NCI-H446 treated with DMSO at 0.1 percent for 48 hours (cell line): ENCODE measurements around the gene C12orf75.
A peak's percentile ranks its signal among the peaks of the same experiment; 100 is the strongest.
"Not testable (repeated sequence)": the region's sequence is repeated elsewhere in the genome, so short reads cannot be mapped to it uniquely, and the experiment has no call there.

ENCODE experiments used
- DNase-seq: peaks from one replicate; lab custom pipeline; 2025; lab: John Stamatoyannopoulos, UW

C12orf75 gene

DNA sequence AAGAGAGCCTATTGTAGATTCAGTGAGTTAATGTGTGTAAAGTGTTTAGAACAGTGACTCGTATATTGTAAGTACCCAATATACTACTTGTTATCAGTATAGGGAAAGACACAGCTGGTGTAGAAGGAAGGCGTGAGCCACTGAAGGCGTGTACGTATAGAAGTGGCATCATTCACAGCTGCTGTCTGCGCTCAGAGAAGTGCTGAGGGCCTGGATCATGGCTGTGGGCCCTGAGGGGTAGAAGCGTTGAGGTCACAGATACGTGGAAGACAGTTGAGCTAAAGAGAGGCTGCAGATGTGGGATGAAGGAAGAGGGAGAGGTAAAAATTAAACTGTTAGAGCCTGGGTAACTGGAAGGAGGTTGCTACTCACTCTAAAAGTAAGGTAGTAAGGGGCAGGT is 5.9 kb downstream of the C12orf75 start:
- no peak for DNase-seq

DNA sequence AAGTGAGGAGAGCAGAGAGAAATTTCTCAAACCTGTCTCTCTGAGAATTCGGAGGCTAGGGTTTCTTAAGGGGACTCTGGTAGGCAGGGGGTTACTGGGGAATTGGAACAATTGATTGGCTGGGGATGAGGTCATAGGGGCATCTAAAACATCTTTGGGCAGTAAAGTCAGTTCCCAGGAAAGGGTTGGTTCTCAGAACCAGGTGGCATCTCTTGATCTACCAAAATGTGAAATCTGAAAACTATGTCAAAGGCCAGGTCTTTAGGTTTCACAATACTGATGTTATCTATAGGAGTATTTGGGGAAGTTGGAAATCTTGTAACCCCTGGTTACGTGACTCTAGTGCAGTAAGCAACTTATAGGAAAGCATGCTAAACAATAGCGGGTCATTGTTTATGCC is 6.9 kb downstream of the C12orf75 start:
- no peak for DNase-seq

DNA sequence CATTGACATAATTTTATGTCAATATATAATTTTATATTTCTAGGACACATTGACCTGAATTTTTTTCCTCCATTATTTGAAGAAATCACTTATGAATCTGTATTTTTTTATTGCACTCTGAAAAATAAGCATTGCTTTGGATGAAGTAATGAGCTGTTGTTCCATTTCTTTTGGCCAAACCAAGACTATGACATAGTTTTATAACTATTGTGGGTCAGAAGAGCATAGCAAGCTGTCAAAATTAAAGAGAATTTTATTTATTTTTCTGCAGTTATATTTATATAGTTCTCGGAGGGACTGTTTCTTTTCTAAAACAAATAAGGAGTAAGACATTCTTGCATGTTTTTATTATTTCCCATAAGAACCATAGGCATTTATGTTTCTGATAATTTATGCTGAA is 8.5 kb downstream of the C12orf75 start:
- DNase-seq, result no peak

DNA sequence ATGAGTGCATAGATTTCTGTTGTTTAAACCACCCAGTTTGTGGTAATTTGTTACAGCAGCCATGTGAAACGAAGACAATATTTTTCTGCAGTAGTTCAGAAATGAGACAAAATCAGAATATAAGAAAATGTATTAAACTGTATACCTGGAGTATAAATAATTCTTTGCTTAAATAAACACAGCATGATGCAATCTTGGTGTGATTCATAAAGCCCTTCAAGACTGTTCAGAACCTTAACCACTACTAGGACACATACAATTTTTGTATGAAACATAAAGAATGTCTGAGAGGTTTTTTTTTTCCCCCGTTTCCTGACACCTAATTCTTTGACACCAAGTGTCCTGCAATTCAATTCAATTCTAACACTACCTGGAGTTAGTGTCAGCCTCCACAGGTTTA is 10.5 kb downstream of the C12orf75 start:
- no peak for DNase-seq

DNA sequence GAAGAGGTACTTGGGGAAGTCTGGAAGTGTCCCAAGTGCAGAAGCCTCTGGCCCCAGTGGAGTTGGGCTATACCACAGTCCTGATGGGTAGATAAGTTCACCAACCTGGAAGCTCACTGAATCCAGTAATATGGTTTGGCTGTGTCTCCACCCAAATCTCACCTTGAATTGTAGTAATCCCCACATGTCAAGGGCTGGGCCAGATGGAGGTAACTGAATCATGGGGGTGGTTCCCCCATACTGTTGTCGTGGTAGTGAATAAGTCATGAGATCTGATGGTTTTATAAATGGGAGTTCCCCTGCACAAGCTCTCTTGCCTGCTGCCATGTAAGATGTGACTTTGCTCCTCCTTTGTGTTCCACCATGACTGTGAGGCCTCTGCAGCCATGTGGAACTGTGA is 11.1 kb downstream of the C12orf75 start:
- not testable (repeated sequence) for DNase-seq

DNA sequence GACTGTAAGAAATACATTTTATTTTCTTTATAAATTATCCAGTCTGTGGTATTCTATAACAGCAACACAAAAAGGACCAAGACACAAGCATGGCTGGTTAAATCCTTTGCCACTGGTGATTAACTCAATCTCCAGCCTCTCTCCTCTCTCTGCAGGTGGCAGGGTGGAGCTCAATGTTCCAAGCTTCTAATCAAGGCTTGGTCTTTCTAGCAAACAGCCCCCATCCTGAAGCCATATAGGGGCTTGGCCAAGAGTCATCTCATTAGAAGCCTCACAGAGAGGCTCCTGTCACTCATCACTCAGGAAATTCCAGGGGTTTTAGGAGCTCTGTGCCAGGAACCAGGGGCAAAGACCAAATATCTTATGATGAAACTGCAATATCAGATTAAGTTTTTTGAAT is 12.0 kb downstream of the C12orf75 start:
- DNase-seq, result no peak

DNA sequence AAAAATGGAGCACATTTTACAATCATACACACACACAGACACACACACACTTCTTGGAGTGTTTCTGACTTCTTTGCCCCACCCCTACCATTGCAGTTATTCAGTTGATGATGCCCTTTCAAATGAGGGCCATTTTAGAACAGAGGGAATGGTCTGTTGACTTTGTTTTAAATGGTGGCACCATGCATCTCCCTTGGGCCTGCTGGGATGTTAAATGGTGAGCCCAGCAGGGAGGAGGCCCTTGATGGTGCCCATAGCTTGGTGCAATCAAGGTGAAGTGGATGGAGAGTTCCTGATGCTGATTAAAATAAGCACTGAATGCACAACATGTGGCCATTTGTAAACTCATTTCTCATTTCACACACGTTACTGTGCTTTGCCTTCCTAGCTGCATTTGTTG is 13.3 kb downstream of the C12orf75 start:
- DNase-seq, result no peak

DNA sequence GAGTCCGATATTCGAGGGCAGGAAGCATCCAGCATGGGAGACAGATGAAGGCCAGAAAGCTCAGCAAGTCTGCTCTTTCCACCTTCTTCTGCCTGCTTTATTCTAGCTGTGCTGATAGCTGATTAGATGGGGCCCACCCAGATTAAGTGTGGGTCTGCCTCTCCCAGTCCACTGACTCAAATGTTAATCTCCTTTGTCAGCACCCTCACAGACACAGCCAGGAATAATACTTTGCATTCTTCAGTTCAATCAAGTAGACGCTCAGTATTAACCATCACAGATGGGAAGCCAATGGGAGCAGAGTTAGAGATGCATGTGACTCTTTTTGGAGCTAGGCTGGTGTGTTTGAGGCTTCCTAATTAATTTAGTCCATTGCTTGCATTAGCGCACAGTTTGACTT is 17.0 kb downstream of the C12orf75 start:
- no peak for DNase-seq

DNA sequence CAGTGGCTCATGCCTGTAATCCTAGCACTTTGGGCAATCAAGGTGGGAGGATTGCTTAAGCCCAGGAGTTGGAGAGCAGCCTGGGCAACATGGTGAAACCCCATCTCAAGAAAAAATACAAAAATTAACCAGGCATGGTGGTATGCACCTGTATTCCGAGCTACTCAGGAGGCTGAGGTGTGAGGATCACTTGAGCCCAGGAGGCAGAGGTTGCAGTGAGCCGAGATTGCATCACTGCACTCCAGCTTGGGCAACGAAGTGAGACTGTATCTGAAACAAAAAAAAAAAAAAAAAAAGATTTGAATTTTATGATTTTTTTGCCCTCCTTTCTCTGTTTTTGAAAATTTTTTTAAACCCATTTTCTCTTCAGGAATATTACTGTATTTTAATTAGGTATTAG is 17.7 kb downstream of the C12orf75 start:
- no peak for DNase-seq

DNA sequence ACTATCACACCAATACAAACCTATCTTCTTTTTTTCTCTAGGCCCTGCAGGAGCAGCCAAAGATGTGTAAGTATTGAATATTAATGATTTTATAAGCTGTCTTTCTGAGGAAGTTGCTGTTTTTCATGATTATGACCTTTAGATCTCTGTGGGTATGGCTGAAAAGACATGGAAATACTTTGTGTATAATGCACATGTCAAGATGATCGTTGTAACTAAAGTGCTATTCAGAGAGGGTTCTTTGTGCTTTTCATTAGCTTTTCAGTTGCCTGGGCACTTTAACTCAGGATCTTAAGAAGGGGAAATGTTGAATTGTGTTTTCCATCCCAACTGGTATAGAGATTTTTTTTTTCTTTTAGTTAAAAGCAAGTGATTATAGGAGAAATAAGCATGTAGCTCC is 18.1 kb downstream of the C12orf75 start:
- DNase-seq, result no peak

DNA sequence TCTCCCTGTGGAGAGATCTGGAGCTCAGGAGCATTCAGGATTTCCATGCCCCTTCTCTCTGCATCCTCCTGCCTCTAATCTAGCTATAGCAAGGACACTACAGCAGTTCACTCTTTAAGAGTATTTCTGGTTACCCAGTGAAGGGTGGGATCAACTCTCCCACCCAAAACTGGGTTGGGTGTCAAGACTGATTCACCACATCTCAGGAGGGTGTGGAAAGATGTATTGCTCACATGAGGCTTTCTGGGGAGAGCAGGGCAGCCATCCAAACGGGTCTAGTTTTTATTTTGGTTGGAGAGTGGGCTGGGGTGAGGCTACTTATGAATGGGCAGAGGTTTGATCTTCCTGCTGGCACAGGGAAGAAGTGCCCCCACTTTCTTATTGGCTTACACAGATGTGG is 18.6 kb downstream of the C12orf75 start:
- DNase-seq, result no peak

DNA sequence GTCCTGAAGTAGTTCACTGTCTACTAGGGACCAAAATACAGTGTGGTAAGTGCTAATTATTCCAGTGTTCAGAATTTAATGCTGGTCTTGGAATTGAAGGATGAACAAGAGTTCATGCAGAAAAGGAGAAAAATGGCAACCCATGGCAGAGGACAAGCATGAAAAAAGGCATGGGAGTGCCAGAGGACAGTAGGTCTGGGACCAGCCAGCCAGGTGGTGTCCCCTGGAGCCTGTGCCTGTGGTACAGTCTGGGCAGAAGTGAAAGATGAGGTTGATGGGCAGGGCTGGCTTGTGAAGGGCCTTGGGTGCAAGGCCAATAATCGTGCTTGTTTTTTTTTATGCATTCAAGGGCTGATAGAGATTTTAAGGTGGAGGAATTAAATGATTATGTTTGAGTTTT is 21.0 kb downstream of the C12orf75 start:
- DNase-seq, result no peak

DNA sequence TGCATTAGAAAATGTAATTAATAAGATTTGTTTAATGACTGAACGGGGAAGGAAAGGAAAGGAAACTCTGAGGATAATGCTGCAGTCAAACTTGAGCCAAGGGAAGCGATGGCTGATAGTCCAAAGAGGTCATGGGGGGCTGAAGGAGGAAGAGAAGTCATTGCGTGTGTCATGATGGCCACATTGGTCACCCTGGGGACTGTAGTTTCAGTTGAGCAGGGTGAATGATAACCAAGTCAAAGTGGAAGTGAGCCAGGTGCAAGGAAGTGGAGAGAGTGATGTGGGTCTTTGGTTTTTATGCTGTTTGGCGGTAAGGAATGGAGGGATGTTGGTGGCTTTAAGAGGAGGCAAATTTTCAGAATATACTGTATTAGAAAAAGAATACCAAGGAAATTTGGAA is 21.6 kb downstream of the C12orf75 start:
- DNase-seq, result no peak

DNA sequence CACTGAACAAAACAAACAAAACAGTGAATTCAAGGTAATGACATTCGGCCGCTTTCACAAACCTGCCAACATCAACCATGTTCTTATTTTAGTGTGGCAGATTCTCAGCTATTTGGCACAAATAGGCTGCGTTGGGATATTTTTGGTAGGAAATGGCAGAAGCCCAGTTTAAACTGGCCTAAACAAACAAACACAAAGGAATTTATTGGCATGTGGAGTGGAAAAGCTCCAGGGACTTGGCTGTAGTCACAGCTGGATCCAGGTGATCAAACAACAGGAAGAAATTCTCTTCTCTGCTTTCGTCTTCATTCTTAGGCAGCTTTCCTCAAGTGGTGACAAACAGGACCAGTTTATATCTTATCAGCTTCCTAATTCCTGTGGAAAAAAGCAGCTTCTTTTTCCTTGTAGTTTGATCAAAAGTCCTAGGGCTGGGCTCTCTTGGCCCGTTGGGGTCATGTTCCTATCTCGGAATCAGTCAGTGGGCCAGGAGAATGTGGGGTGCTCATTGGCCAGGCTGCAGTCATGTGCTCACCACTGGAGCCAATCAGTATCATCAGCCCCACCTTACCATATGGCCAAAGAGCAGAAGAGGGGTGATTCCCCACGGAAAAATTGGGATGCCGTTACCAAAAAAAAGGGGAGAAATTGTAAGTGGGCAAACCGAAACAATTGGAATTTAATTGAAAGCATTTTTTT is 22.6 kb downstream of the C12orf75 start:
- no peak for DNase-seq

DNA sequence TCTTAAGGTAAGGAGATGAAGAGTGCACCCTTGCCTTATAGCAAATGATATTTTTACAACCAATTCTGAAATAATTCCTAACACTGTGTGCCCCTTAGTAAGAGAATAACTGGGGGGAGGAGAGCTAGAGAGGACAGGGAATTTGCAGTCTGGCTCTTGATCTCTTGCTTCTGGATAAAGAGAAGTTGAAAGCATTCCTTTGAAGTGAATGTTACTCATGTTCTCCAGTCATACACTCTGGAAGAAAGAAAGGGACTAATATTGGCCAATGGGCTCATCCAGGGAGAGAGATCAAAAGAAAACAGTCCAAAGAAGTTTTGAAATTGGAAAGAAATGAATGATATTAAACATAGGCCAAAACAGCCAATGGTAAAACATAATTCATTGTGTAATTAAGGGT is 25.3 kb downstream of the C12orf75 start:
- no peak for DNase-seq

DNA sequence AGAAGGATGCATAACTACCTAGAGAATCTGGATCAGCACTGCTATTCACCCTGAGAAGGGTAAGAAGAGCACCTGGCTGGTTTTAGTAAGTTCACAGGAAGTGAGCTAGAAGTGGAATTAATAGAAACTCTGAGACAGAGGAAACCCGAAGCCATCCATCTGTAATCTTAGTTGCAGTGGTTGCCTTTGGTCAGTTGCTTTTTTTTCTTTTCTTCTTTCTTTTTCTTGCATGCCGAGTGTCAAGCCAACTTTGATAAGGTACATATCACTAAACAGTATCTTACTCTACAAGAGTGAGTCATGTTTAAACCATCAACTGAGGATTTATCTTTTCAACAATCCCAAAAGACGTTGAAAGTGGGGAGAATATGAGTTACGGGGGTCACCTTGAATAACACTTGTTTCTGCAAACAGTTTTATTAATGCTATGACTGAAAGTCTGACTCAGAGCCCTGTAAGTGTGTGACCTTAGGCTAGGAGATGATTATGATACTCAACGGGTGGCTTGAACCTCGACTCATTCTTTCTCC is 26.7 kb downstream of the C12orf75 start:
- DNase-seq, result no peak

DNA sequence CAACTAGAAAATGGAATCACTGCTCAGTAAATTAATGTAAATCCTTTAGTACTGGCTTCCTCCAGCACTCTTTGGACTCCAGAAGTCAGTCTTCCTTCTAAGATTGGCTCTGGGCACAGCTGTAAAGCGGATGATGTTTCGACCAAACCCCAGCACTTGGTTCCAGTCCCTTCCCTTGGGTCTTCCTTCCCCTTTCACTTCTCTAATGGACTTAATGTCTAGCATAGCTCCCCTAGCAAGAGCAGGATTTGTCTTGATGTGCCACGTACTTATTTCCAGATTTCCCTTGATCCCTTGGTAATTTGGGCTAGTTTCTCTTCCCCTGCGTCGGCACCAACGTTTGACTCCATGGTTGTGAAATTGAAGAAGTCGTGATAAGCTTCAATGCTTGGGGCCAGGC is 28.3 kb downstream of the C12orf75 start:
- no peak for DNase-seq

DNA sequence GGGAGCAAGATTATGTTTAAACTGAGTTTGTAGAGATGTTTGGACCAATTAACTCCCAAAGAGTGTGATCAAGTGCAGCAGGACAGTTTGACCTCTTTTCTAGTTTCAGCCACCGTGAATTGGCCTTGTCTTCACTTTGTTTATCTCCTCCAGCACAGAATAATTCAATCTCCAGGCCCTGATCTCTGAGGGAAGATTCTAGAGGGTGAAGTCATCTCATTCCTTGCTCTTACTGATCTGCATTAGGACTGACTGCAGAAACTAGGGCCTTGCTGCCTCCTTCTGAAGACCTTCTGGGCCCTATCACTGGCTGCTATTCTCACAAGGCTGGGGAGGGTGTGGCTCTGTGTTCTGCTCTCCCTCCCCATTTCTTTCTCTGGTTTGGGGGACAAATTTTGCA is 29.4 kb downstream of the C12orf75 start:
- DNase-seq, result no peak

DNA sequence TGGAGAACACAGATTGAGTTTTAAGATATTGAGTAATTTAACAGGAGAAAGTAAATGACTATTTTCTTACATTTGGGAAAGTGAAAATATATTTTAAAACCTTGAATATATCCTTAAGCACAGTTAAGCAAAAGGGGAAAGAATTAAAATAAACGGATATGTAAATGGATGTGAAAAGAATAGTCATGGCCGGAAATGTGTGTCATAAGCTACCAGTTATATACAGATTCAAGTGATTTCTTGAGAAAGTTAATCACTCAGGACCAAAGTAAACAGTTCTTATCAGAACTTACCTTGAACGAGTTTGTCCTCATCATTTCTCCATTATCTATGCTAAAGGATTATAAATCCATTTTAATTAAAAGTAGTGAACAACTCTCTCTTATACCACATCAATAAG is 33.4 kb downstream of the C12orf75 start:
- no peak for DNase-seq

DNA sequence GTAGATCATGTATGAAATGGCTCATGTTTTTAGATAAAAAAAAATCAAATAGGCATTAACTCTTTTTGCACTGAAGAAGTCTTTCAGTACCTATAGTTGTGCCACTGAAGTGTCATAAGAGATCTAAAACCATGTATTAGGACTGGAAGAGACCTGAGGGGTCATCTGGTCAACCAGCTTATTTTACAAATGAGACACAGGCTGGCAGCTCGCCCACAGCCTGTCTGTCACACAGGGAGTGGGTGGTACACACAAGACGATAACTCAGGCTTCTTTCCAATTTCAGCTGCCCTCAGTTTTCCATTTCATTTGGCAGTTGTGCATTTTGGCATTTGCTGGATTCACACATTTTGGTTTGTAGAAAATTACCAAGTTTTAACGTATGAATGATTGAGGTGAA is 34.7 kb downstream of the C12orf75 start:
- DNase-seq, result peak; percentile 27

DNA sequence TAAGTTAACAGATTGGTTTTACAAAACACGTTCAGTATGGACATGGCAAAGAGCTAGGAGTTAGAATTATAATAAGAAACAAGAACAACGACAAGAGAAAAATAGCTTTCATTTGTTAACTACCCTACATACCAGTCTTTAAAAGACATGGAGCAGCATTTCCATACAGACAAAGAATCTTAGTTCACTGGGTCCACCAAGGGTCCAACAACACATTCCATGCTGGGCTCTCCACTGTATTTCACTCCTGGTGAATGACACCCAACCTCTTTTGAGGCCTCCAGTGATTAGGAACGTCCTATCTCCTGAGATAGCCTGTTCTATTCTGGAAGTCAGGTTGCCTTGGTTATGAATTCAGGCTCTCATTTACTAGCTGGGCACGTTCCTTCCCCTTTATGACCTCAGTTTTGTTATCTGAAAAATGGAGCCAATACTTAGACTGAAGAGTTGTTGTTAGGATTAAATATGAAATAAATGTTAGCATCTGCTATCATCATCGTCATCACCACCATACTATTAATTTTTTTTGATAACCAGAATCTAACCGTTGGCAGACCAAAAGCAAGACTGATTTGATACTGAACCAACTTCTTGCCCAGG is 37.7 kb downstream of the C12orf75 start:
- DNase-seq, result no peak

DNA sequence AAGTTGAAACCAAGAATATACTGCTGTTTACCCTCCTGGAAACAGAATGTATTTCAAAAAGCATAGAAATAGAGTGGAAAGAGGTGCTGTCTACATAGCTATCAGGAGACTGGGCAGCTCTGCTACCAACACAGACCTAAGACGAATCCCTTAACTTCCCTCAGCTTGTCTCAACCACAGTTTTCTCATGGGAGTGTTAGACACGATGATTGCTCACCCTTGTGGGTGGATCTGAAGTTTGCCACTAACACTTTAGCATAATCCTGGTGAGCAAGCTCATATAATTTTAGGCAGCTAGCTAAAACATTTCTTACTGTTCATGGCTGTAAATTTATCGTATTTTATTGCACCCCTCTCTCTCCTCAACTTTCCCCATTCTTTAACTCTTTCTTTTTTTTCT is 38.5 kb downstream of the C12orf75 start:
- DNase-seq, result no peak

DNA sequence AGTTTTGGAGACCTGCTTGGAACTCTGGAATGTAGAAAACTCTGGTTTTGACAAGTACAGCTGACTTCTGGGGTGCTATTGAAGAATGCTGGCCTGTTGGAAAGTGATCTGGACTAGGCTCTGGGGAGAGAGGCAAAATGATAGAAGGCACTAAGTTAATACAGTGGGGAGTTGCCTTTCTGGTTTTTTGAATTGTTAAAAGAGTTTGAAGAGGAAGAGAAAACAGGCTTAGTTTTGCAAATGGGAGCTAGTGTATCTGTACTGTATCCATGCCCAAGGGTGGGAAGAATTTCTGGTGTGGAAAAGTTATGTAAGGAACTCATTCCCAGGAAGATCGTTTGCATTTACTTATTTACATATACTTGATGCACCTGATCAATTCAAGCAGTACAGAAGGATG is 43.8 kb downstream of the C12orf75 start:
- no peak for DNase-seq

DNA sequence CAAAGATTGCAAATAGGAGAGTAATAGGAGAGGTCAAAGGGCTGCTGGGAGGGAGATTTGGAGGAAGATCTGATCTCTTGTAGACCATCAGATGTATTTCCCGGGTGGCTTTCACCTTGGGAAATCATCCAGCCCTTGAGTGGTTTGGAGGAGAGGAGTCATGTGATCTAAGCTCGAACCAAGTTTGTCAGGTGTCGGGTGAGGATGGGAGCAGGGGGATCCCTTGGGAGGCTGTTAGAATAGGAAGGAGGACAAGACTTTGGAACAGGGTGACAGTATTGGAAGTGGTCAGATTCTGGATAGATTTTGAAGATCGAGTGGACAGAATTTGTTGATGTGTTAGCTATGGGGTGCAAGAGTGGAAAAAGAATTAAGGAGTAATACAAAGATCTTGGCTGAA is 46.6 kb downstream of the C12orf75 start:
- no peak for DNase-seq
